Colonic mucosa (tissue), 4 donors: Measurements from ENCODE around the gene TNFAIP8L1. TPM values are rescaled to one million over a fixed set of nuclear protein-coding genes. Genes with fewer than 3 reads are reported as not detected.

Experiments
- DNase-seq: peaks from one replicate; pipeline ENCODE4 v3.0.0-alpha.2; 2020
- H3K27ac ChIP-seq: fragments of 200-600 bp; one replicate; pipeline ENCODE4 v1.8.0; 2021
- H3K27me3 ChIP-seq: fragments of 200-600 bp; one replicate; pipeline ENCODE4 v1.8.0; 2021
- H3K36me3 ChIP-seq: fragments of 200-600 bp; one replicate; pipeline ENCODE4 v1.8.0; 2021
- H3K4me1 ChIP-seq: fragments of 200-600 bp; one replicate; pipeline ENCODE4 v1.8.0; 2021; ENCODE audit warnings: mild to moderate bottlenecking
- H3K4me3 ChIP-seq: fragments of 200-600 bp; one replicate; pipeline ENCODE4 v1.8.0; 2021
- H3K9ac ChIP-seq, 2 donors: one replicate each; pipeline ENCODE4 v1.7.0; 2013; ENCODE audit warnings: control low read depth in 2 of 2, low read depth in 2 of 2, low read length in 2 of 2
- H3K9me3 ChIP-seq: fragments of 200-600 bp; one replicate; pipeline ENCODE4 v1.8.0; 2021
- intact Hi-C: fragments of 100-400 bp; cut with DNase I; formaldehyde crosslinking; loops from one replicate; pipeline ENCODE4 v1.14.1; 2022
- total RNA-seq, 2 donors: library from RNA; stranded (reverse); fragmentation: NEBNext Ultra II Directional in 1 of 2; extraction: Animal tissue kit (Norgen Biotek cat#: 25700) in 1 of 2; gene quantifications; one replicate each; pipeline ENCODE4 v1.2.1, GENCODE V29; 2021
- TF ChIP-seq, protein P1 (sequence below): fragments of 200-600 bp; IDR thresholded peaks from one replicate; pipeline ENCODE4 v1.8.0; 2022; ENCODE audit warnings: antibody characterized with exemption, mild to moderate bottlenecking
- donor health status: healthy.
- donor health status: DM: no; HTN: no; CAD: no.
- donor health status: DM: no; HTN: no; CAD: no.

The TNFAIP8L1 gene
- total RNA-seq, 2 donors from 2014 or later = 14.2 to 24.1 TPM

DNA sequence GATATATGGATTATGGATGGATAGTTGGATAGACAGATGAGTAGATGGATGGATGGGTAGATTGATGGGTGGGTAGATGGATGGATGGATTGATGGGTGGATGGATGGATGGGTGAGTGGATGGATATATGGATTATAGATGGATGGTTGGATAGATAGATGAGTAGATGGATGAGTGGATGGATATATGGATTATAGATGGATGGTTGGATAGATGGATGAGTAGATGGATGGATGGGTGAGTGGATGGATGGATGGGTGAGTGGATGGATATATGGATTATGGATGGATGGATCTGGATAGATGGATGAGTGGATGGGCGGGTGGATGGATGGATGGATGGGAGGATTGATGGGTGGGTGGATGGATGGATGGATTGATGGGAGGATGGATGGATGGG is 36.4 kb upstream of the TNFAIP8L1 start:
- peaks cover 3% of the 10 kb centered on the region for H3K27me3 ChIP-seq
- no peak overlapping the region for H3K9ac ChIP-seq
- no peak overlapping the region for H3K4me3 ChIP-seq
- no peaks in the 10 kb centered on the region for H3K36me3 ChIP-seq
- TF ChIP-seq, protein P1, sequence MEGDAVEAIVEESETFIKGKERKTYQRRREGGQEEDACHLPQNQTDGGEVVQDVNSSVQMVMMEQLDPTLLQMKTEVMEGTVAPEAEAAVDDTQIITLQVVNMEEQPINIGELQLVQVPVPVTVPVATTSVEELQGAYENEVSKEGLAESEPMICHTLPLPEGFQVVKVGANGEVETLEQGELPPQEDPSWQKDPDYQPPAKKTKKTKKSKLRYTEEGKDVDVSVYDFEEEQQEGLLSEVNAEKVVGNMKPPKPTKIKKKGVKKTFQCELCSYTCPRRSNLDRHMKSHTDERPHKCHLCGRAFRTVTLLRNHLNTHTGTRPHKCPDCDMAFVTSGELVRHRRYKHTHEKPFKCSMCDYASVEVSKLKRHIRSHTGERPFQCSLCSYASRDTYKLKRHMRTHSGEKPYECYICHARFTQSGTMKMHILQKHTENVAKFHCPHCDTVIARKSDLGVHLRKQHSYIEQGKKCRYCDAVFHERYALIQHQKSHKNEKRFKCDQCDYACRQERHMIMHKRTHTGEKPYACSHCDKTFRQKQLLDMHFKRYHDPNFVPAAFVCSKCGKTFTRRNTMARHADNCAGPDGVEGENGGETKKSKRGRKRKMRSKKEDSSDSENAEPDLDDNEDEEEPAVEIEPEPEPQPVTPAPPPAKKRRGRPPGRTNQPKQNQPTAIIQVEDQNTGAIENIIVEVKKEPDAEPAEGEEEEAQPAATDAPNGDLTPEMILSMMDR = no peak
- no peaks in the 10 kb centered on the region for H3K9me3 ChIP-seq
- intact Hi-C loops = no loop called here
- DNase-seq = no peak
- H3K27ac ChIP-seq = no peak overlapping the region
- H3K4me1 ChIP-seq = no peaks in the 10 kb centered on the region

DNA sequence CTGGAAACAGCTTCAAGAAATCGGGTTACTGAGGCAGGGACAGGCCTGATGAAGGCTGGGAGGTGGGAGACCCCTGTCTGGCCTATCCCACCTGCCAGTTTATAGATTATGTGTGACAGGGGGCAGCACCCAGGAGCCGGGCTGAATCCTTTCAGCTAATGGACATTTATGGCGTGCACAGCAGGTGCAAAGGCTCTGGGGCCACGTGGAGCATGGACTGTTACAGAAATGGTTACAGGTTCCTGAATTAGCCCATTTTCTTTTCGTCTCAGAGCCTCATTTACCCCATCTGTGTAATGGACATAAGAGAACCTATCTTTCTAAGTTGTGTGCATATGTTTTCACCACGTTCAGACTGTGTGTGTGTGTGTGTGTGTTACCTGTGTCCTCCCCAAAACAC is 34.4 kb upstream of the TNFAIP8L1 start:
- intact Hi-C loops = no loop called here

DNA sequence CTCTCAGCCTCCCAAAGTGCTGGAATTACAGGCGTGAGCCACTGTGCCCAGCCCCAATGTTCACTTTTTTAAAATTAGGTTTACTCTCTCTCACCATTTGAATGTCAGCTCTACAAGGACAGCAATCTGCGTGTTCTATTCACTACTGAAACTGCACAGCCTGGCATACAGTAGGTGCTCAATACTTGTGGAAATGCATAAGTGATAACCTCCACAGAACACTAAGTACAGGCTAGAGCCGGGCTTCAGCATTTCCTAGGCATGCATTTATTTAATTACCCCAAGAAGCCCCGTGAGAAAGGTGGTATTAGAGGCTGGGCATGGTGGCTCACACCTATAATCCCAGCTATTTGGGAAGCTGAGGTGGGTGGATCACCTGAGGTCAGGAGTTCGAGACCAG is 33.1 kb upstream of the TNFAIP8L1 start:
- TF ChIP-seq, protein P1 = no peak

More for the DNA sequence above, 34.4 kb upstream of the TNFAIP8L1 start:
- H3K4me1 ChIP-seq = no peaks in the 10 kb centered on the region
- no peaks in the 10 kb centered on the region for H3K27me3 ChIP-seq
- no peaks in the 10 kb centered on the region for H3K9me3 ChIP-seq
- H3K36me3 ChIP-seq = no peaks in the 10 kb centered on the region
- no peak for DNase-seq
- no peak overlapping the region for H3K4me3 ChIP-seq
- no peak overlapping the region for H3K27ac ChIP-seq
- TF ChIP-seq, protein P1 = no peak
- H3K9ac ChIP-seq = no peak overlapping the region

GRCh38 chr19:4606921-4607678 is 32.2 kb upstream of the TNFAIP8L1 start:
- no peak for DNase-seq
- TF ChIP-seq, protein P1 = no peak
- H3K4me3 ChIP-seq = no peak overlapping the region

More for the DNA sequence above, 33.1 kb upstream of the TNFAIP8L1 start:
- no peak overlapping the region for H3K4me3 ChIP-seq
- H3K9me3 ChIP-seq = no peaks in the 10 kb centered on the region
- no peak overlapping the region for H3K9ac ChIP-seq
- no peaks in the 10 kb centered on the region for H3K36me3 ChIP-seq
- H3K4me1 ChIP-seq = no peaks in the 10 kb centered on the region
- no peak for DNase-seq
- no peaks in the 10 kb centered on the region for H3K27me3 ChIP-seq
- intact Hi-C loops = no loop called here
- H3K27ac ChIP-seq = no peak overlapping the region

DNA sequence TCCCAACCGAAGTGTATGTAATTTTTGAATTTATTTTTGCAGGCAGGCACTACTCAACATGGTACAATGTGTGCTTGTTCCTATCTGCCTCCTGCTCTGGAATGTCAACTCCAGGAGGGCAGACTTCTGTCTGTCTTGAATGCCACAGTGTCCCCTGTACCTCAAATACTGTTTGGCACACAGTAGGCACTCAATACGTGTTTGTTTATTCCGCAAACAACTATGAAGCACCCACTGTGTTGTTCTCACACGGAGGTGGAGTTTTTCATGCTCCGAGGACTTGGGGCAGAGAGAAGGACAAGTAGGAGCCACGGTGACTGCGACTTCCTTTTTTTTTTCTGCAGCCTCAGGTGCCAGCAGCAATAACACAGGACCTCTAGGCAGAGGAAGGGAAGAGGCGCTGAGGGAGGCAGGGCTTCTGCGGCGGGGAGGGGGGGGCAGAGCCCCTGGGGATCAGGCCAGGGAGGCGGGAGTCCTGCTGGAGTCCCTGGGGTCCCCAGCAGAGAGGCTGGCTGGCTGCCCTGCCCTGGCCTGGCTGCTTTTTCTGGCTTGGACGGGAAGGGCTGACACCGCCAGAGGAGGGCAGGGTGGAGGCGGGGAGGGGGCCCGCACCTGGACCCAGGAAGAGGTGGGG is 29.3 kb upstream of the TNFAIP8L1 start:
- TF ChIP-seq, protein P1 = no peak

More at GRCh38 chr19:4606921-4607678, 32.2 kb upstream of the TNFAIP8L1 start:
- no peaks in the 10 kb centered on the region for H3K9me3 ChIP-seq
- H3K27me3 ChIP-seq = no peaks in the 10 kb centered on the region
- no peak overlapping the region for H3K27ac ChIP-seq
- intact Hi-C loops = no loop called here
- H3K4me1 ChIP-seq = no peaks in the 10 kb centered on the region
- H3K36me3 ChIP-seq = no peaks in the 10 kb centered on the region
- H3K9ac ChIP-seq = no peak overlapping the region

More for the DNA sequence above, 29.3 kb upstream of the TNFAIP8L1 start:
- intact Hi-C loops = no loop called here
- Histone ChIP-seq H3K4me1 (no peaks in the 10 kb centered on the region), H3K9ac (no peak overlapping the region), H3K4me3 (no peak overlapping the region), H3K27me3 (no peaks in the 10 kb centered on the region), H3K9me3 (no peaks in the 10 kb centered on the region), H3K27ac (no peak overlapping the region), H3K36me3 (no peaks in the 10 kb centered on the region)
- DNase-seq = no peak
